ENCODE results near the gene NAP1L5. TPM values are rescaled to one million over a fixed set of nuclear protein-coding genes. Genes with fewer than 3 reads are reported as not detected.

NAP1L5 gene
- total RNA-seq, 2 experiments from 2014 or later, result 17.3 to 17.9 TPM

DNA sequence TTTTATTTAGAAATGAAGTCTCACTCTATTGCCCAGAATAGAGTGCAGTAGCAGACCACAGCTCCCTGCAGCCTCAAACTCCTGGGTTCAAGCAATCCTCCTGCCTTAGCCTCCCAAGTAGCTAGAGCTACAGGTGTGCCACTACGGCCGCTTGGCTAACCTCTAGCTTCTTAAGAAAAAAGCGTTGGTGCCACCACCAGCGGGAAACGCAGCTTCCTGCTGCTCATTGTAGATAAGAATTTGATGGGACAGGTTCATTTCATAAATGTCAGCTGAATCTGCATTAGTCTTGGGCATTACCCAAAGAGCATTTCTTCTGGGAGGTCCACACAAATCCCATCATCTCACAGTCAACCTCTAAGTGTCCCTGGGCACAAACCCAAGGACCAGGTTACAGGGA, 33.2 kb upstream of the NAP1L5 start:
- Histone ChIP-seq H3K4me1 (ENCODE audit: insufficient read depth, low read length) (no peaks in the 10 kb centered on the region), H3K27me3 (ENCODE audit: control insufficient read depth in 1 of 2, insufficient read depth in 2 of 2, low read length in 2 of 2) (no peaks in the 10 kb centered on the region), H3K9me3 (ENCODE audit: control insufficient read depth in 1 of 2, insufficient read depth in 1 of 2, low read length in 2 of 2) (no peaks in the 10 kb centered on the region), H3K36me3 (ENCODE audit: insufficient read depth, low read length) (peaks cover 49% of the 10 kb centered on the region), H3K4me3 (ENCODE audit: low read length) (no peak overlapping the region), H3K27ac (ENCODE audit: low read depth in 1 of 2, low read length in 2 of 2) (no peak overlapping the region)
- ChIA-PET CTCF (interaction anchor here (1.3 kb wide), 1 partner anchor 13 kb away, joined by 3 read pairs; no protein-coding TSS in a partner anchor), POLR2A (no interaction called here)
- Mint-ChIP-seq H3K4me3 (no peak overlapping the region), H3K27ac (no peak overlapping the region), H3K36me3 (ENCODE audit: low read depth) (peaks cover 48% of the 10 kb centered on the region), H3K27me3 (no peaks in the 10 kb centered on the region), H3K4me1 (ENCODE audit: low read depth) (no peaks in the 10 kb centered on the region), H3K9me3 (no peaks in the 10 kb centered on the region)
- TF ChIP-seq, protein P1, sequence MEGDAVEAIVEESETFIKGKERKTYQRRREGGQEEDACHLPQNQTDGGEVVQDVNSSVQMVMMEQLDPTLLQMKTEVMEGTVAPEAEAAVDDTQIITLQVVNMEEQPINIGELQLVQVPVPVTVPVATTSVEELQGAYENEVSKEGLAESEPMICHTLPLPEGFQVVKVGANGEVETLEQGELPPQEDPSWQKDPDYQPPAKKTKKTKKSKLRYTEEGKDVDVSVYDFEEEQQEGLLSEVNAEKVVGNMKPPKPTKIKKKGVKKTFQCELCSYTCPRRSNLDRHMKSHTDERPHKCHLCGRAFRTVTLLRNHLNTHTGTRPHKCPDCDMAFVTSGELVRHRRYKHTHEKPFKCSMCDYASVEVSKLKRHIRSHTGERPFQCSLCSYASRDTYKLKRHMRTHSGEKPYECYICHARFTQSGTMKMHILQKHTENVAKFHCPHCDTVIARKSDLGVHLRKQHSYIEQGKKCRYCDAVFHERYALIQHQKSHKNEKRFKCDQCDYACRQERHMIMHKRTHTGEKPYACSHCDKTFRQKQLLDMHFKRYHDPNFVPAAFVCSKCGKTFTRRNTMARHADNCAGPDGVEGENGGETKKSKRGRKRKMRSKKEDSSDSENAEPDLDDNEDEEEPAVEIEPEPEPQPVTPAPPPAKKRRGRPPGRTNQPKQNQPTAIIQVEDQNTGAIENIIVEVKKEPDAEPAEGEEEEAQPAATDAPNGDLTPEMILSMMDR (IDR thresholded peaks at IDR 0.05), result no peak
- DNase-seq (no peak), ATAC-seq (ENCODE audit: poor library complexity) (no peak)
- intact Hi-C loops (cut with DNase I, micrococcal nuclease), result no loop called here

DNA sequence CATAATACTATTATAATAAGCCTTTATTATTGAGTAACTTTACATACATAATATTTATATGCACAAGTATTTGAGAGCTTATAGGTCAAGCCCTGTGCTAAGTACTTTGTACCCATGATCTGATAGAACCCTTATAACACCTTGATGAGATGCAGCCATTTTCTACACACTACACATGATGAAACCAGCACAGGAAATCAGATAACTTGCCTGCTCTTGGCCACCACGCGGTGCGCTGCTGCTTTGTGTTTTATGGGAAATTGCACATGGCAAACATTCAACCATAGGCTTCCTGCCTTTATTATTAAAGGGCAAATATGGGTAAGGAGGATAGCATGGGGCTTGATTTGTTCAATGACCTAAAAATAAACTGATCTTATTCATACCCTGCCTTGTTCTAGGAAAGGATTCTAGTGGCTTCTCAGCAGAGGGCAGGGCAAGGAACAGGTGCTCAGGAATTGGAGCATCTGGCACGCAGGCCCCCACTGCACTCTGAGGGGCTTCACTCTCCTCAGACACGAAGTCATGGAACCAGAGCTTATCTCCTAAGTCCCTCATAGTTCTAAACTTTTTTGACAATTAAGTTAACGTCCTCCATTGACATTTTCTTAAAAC, 31.6 kb upstream of the NAP1L5 start:
- DNase-seq (no peak), ATAC-seq (ENCODE audit: poor library complexity) (no peak)
- no peaks in the 10 kb centered on the region for H3K9me3 ChIP-seq (ENCODE audit: control insufficient read depth in 1 of 2, insufficient read depth in 1 of 2, low read length in 2 of 2)
- POLR2A ChIA-PET, result no interaction called here
- TF ChIP-seq, protein P1 (IDR thresholded peaks at IDR 0.05), result no peak
- Mint-ChIP-seq H3K27me3 (no peaks in the 10 kb centered on the region), H3K4me3 (no peak overlapping the region), H3K27ac (peak overlapping the region; percentile 27), H3K4me1 (ENCODE audit: low read depth) (no peaks in the 10 kb centered on the region), H3K9me3 (no peaks in the 10 kb centered on the region), H3K36me3 (ENCODE audit: low read depth) (peaks cover 62% of the 10 kb centered on the region)
- no peak overlapping the region for H3K4me3 ChIP-seq (ENCODE audit: low read length)
- no peaks in the 10 kb centered on the region for H3K27me3 ChIP-seq (ENCODE audit: control insufficient read depth in 1 of 2, insufficient read depth in 2 of 2, low read length in 2 of 2)
- intact Hi-C loops (cut with DNase I, micrococcal nuclease), result no loop called here
- no peaks in the 10 kb centered on the region for H3K4me1 ChIP-seq (ENCODE audit: insufficient read depth, low read length)
- peaks cover 60% of the 10 kb centered on the region for H3K36me3 ChIP-seq (ENCODE audit: insufficient read depth, low read length)
- CTCF ChIA-PET, result no interaction called here
- H3K27ac ChIP-seq (ENCODE audit: low read depth in 1 of 2, low read length in 2 of 2), result no peak overlapping the region

DNA sequence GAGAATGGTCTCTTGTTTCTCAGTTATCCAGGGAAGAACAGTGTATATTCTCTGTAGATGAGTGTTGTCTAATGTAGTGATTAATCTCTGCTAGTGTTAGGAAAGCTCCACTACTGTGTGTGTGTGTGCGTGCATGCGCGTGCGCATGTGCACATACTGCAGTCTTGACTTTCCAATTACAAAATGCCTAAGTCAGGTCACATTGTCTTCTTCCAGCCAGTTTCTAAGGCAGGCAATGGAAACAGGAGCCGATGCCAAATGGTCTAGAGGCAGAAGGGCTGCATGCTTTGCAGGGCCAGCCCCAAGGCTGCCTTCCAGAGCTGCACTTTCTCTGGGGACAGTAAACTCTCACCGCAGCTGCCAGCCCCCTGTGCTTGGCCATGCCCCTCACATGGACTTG, 30.5 kb upstream of the NAP1L5 start:
- H3K9me3 Mint-ChIP-seq, result no peaks in the 10 kb centered on the region
- Histone ChIP-seq H3K36me3 (ENCODE audit: insufficient read depth, low read length) (peaks cover 69% of the 10 kb centered on the region), H3K27ac (ENCODE audit: low read depth in 1 of 2, low read length in 2 of 2) (no peak overlapping the region), H3K4me1 (ENCODE audit: insufficient read depth, low read length) (no peaks in the 10 kb centered on the region), H3K9me3 (ENCODE audit: control insufficient read depth in 1 of 2, insufficient read depth in 1 of 2, low read length in 2 of 2) (no peaks in the 10 kb centered on the region), H3K27me3 (ENCODE audit: control insufficient read depth in 1 of 2, insufficient read depth in 2 of 2, low read length in 2 of 2) (no peaks in the 10 kb centered on the region), H3K4me3 (ENCODE audit: low read length) (no peak overlapping the region)
- no peak overlapping the region for H3K4me3 Mint-ChIP-seq
- peaks cover 69% of the 10 kb centered on the region for H3K36me3 Mint-ChIP-seq (ENCODE audit: low read depth)
- no peaks in the 10 kb centered on the region for H3K27me3 Mint-ChIP-seq
- ChIA-PET POLR2A (no interaction called here), CTCF (no interaction called here)
- H3K4me1 Mint-ChIP-seq (ENCODE audit: low read depth), result no peaks in the 10 kb centered on the region
- intact Hi-C loops (cut with DNase I, micrococcal nuclease), result no loop called here
- TF ChIP-seq, protein P1 (IDR thresholded peaks at IDR 0.05), result no peak
- no peak for ATAC-seq (ENCODE audit: poor library complexity)
- peak overlapping the region; percentile 7 for H3K27ac Mint-ChIP-seq
- no peak for DNase-seq
